ENCODE measurements around the gene FBLN2. TPM values are rescaled to one million over a fixed set of nuclear protein-coding genes. Genes with fewer than 3 reads are reported as not detected.
A peak's percentile ranks its signal among the peaks of the same experiment; 100 is the strongest.

The FBLN2 gene
- polyA plus RNA-seq, 3 donors: 0.08 TPM; not detected in 2

DNA sequence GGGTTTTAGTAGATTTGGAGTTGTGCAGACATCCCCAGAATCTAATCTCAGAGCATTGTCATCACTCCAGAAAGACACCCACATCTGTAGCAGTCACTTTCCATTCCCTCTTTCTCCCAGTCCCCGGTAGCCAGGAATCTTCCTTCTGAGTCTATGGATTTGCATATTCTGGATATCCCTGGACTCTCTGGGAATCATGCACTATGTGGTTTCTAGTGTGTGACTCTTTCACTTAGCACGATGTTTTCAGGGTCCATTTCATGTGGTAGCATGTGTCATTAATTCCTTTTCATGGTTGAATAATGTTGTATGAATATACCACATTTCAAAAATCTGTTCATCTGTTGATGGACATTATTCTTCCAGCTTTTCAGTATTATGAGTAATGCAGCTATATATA, 29.3 kb downstream of the FBLN2 start:
- intact Hi-C loops (cut with micrococcal nuclease): no loop called here
- H3K9me3 Mint-ChIP-seq: no peaks in the 10 kb centered on the region
- H3K4me1 ChIP-seq (ENCODE audit: control insufficient read depth in 1 of 2, insufficient read depth in 2 of 2, low read length in 2 of 2): no peaks in the 10 kb centered on the region
- WGBS (ENCODE audit: insufficient coverage): no CpG with 5 or more reads among the region's 2 CpGs
- H3K27ac Mint-ChIP-seq: no peak overlapping the region
- no peak overlapping the region for H2AFZ ChIP-seq (ENCODE audit: insufficient read depth, low read depth, low read length, poor library complexity, severe bottlenecking)
- H3K4me2 ChIP-seq (replicated peaks; ENCODE audit: extremely low read depth, low read length, poor library complexity, severe bottlenecking): no peak overlapping the region
- H3K36me3 ChIP-seq (replicated peaks in 1 of 2; ENCODE audit: control insufficient read depth in 1 of 2, insufficient read depth in 2 of 2, low read length in 2 of 2): no peaks in the 10 kb centered on the region
- no peaks in the 10 kb centered on the region for H3K27me3 ChIP-seq (ENCODE audit: control insufficient read depth in 2 of 2, insufficient read depth in 2 of 2, low read length in 2 of 2)
- peaks cover 0 to 10% (median 6%) of the 10 kb centered on the region in 3 donors for H3K27me3 Mint-ChIP-seq (ENCODE audit: low read depth in 3 of 3)
- H3K36me3 Mint-ChIP-seq: no peaks in the 10 kb centered on the region
- H3K4me3 Mint-ChIP-seq: no peak overlapping the region
- DNase-seq: no peak
- no peaks in the 10 kb centered on the region for H4K20me1 ChIP-seq (ENCODE audit: insufficient read depth, low read length)
- peaks cover 2% of the 10 kb centered on the region for H3K4me1 Mint-ChIP-seq
- H3K9me3 ChIP-seq (replicated peaks in 1 of 2; ENCODE audit: control insufficient read depth in 1 of 2, insufficient read depth in 1 of 2, low read length in 2 of 2): no peaks in the 10 kb centered on the region
- no peak overlapping the region for H3K27ac ChIP-seq (ENCODE audit: low read depth in 1 of 2, low read length in 2 of 2)
- H3K4me3 ChIP-seq (replicated peaks in 1 of 3; ENCODE audit: low read depth in 2 of 3, low read length in 3 of 3): no peak overlapping the region
- H3K9ac ChIP-seq (ENCODE audit: insufficient read depth, low read length, poor library complexity, severe bottlenecking): no peak overlapping the region
- TF ChIP-seq, protein P1, sequence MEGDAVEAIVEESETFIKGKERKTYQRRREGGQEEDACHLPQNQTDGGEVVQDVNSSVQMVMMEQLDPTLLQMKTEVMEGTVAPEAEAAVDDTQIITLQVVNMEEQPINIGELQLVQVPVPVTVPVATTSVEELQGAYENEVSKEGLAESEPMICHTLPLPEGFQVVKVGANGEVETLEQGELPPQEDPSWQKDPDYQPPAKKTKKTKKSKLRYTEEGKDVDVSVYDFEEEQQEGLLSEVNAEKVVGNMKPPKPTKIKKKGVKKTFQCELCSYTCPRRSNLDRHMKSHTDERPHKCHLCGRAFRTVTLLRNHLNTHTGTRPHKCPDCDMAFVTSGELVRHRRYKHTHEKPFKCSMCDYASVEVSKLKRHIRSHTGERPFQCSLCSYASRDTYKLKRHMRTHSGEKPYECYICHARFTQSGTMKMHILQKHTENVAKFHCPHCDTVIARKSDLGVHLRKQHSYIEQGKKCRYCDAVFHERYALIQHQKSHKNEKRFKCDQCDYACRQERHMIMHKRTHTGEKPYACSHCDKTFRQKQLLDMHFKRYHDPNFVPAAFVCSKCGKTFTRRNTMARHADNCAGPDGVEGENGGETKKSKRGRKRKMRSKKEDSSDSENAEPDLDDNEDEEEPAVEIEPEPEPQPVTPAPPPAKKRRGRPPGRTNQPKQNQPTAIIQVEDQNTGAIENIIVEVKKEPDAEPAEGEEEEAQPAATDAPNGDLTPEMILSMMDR (IDR thresholded peaks at IDR 0.05): no peak
- no peaks in the 10 kb centered on the region for H3K79me2 ChIP-seq (ENCODE audit: insufficient read depth, low read length)

DNA sequence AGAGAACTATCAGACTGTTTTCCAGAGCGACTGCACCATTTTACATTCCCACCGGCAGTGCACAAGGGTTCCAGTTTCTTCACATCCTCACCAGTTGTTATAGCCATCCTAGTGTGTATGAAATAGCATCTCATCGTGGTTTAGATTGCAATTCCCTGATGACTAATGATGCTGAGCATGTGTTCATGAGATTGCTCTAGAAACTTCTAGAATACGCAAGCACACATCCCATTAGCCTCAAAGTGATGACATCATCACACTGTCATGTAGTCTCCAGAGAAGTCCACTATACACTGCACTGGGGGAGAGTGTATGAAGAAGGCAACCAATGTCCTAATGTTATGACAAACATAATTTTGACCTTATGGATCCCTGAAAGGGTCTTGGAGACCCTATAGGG, 30.1 kb downstream of the FBLN2 start:
- DNase-seq: peak in 2 of 3 donors; percentile 4 to 47
- Histone ChIP-seq H3K4me3 (replicated peaks in 1 of 3; ENCODE audit: low read depth in 2 of 3, low read length in 3 of 3) (no peak overlapping the region), H3K9me3 (replicated peaks in 1 of 2; ENCODE audit: control insufficient read depth in 1 of 2, insufficient read depth in 1 of 2, low read length in 2 of 2) (no peaks in the 10 kb centered on the region), H2AFZ (ENCODE audit: insufficient read depth, low read depth, low read length, poor library complexity, severe bottlenecking) (no peak overlapping the region), H3K27ac (ENCODE audit: low read depth in 1 of 2, low read length in 2 of 2) (no peak overlapping the region), H3K36me3 (replicated peaks in 1 of 2; ENCODE audit: control insufficient read depth in 1 of 2, insufficient read depth in 2 of 2, low read length in 2 of 2) (no peaks in the 10 kb centered on the region), H3K4me1 (ENCODE audit: control insufficient read depth in 1 of 2, insufficient read depth in 2 of 2, low read length in 2 of 2) (no peaks in the 10 kb centered on the region), H3K79me2 (ENCODE audit: insufficient read depth, low read length) (no peaks in the 10 kb centered on the region), H3K27me3 (ENCODE audit: control insufficient read depth in 2 of 2, insufficient read depth in 2 of 2, low read length in 2 of 2) (no peaks in the 10 kb centered on the region), H3K9ac (ENCODE audit: insufficient read depth, low read length, poor library complexity, severe bottlenecking) (no peak overlapping the region), H3K4me2 (replicated peaks; ENCODE audit: extremely low read depth, low read length, poor library complexity, severe bottlenecking) (no peak overlapping the region), H4K20me1 (ENCODE audit: insufficient read depth, low read length) (no peaks in the 10 kb centered on the region)
- H3K27me3 Mint-ChIP-seq (ENCODE audit: low read depth in 3 of 3): peaks cover 0 to 10% (median 6%) of the 10 kb centered on the region in 3 donors
- no peaks in the 10 kb centered on the region for H3K9me3 Mint-ChIP-seq
- no CpG with 5 or more reads among the region's 4 CpGs for WGBS (ENCODE audit: insufficient coverage)
- peaks cover 2% of the 10 kb centered on the region for H3K4me1 Mint-ChIP-seq
- no peak overlapping the region for H3K4me3 Mint-ChIP-seq
- no peaks in the 10 kb centered on the region for H3K36me3 Mint-ChIP-seq
- intact Hi-C loops (cut with micrococcal nuclease): no loop called here
- no peak overlapping the region for H3K27ac Mint-ChIP-seq
- TF ChIP-seq, protein P1 (IDR thresholded peaks at IDR 0.05): no peak

Data from CD14-positive monocyte (primary cell).